Measurements from ENCODE around the gene SIRT3.
"Not testable (repeated sequence)": the region's sequence is repeated elsewhere in the genome, so short reads cannot be mapped to it uniquely, and the experiment has no call there.

Gene SIRT3

DNA sequence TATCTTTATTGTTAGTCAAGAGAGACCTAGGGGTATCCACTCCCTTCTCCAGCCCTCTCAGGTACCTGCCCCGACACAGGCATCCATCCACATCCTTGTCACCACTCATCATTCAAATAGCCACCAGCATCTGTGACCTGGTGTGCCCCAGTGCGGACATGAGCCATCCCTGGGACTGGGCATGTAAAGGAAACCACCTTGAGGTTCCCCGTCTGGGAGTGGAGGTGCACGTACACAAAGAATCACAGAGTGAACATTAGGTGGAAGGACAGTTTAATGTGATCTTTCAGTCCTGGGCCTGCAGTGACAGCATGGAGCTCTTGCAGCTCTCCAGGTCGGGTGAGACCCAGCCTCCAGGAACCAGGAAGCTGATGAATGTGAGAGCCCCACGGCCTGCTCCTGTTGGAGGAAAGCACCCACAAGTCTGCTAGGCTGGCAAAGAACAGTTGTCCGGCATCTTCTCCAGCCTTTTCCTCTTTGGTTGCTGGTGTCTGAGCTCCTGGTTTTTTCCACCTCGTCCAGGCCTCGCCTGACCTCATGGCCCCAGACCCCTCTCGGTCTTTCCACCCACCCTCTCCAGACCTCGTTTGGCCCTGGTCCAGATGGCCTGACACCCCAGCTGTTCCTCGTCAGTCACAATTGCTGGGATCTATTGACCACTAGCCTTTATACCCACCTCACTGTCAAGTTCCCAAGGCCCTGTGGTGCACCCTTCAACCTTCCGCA lies 17.2 kb upstream of the SIRT3 start:
- H3K9me3 ChIP-seq (ENCODE audit: control insufficient read depth, insufficient read depth, low read length), result no peaks in the 10 kb centered on the region
- no peaks in the 10 kb centered on the region for H3K4me1 ChIP-seq (ENCODE audit: control insufficient read depth, insufficient read depth, low read length)
- H3K27ac ChIP-seq (ENCODE audit: low read depth, low read length), result no peak overlapping the region
- H3K9ac ChIP-seq (ENCODE audit: low read depth, low read length), result no peak overlapping the region
- no peak overlapping the region for H3K4me3 ChIP-seq (ENCODE audit: low read depth, low read length)
- peaks cover 52% of the 10 kb centered on the region for H3K36me3 ChIP-seq (ENCODE audit: control insufficient read depth, insufficient read depth, low read length)
- H3K27me3 ChIP-seq (ENCODE audit: control insufficient read depth, insufficient read depth, low read length), result no peaks in the 10 kb centered on the region

DNA sequence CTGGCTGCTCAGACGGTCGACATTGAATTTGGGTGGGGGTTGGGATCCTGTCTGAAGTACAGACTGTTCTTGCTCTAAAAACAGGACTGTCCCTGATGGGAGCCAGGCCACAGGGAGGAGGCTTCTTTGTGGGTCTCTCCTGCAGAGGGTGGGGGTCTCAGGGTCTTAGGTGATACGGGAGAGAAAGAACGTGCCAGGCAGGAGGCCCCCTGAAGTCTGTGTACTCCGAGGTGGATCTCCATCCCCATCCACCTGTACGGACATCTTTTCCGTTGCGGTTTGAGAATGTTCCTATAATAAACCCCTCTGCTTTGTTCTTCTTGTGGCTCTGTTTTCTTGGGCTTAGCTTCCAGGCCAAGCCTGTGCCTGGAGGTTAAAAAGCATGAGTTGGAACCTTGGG lies 16.5 kb upstream of the SIRT3 start:
- H3K27me3 ChIP-seq (ENCODE audit: control insufficient read depth, insufficient read depth, low read length), result no peaks in the 10 kb centered on the region
- H3K9ac ChIP-seq (ENCODE audit: low read depth, low read length), result no peak overlapping the region
- no peaks in the 10 kb centered on the region for H3K4me1 ChIP-seq (ENCODE audit: control insufficient read depth, insufficient read depth, low read length)
- no peak overlapping the region for H3K27ac ChIP-seq (ENCODE audit: low read depth, low read length)
- H3K4me3 ChIP-seq (ENCODE audit: low read depth, low read length), result no peak overlapping the region
- H3K36me3 ChIP-seq (ENCODE audit: control insufficient read depth, insufficient read depth, low read length), result peaks cover 58% of the 10 kb centered on the region
- H3K9me3 ChIP-seq (ENCODE audit: control insufficient read depth, insufficient read depth, low read length), result no peaks in the 10 kb centered on the region

DNA sequence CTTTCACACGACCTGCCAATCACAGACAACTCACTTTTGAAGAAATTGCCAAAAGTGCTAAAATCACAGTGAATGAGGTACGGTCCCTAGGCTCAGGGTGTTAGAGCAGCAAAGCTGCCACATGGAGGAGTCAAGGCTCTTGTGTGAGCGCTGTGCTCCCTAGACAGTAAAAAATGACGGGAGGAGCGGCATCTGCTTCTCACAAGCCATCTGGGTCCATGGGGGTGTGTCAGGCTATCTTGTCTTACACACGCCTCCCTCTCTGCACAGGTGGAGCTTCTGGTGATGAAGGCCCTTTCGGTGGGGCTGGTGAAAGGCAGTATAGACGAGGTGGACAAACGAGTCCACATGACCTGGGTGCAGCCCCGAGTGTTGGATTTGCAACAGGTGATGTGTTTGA lies 15.4 kb upstream of the SIRT3 start:
- Histone ChIP-seq H3K27me3 (ENCODE audit: control insufficient read depth, insufficient read depth, low read length) (no peaks in the 10 kb centered on the region), H3K9me3 (ENCODE audit: control insufficient read depth, insufficient read depth, low read length) (no peaks in the 10 kb centered on the region), H3K9ac (ENCODE audit: low read depth, low read length) (no peak overlapping the region), H3K36me3 (ENCODE audit: control insufficient read depth, insufficient read depth, low read length) (peaks cover 68% of the 10 kb centered on the region), H3K27ac (ENCODE audit: low read depth, low read length) (no peak overlapping the region), H3K4me1 (ENCODE audit: control insufficient read depth, insufficient read depth, low read length) (no peaks in the 10 kb centered on the region), H3K4me3 (ENCODE audit: low read depth, low read length) (no peak overlapping the region)

DNA sequence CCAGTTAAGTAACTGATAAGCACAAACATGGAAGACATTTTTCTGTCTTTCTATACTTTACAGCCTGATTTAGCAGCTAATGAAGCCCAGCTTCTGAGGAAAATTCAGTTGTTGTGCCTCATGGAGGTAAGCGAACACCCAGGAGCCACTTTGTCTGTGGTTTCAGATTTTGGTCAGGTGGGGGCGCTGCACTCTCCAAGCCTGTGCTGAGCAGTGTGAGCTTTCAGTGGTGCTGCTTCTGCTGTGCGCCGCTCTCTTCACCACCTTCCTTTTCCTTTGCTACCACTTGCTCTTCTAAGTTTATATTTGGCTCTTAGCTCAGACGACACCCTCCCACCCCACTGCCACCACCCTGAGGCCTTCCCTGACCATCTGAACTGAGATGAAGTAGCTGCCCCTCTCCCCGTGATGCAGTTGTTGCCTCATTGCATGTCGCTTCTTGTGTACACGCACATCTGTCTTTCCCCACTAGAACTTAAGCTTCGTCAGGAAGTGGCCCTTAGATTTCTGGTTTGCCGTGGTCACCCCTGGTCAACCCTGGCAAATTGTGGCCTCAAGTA lies 14.7 kb upstream of the SIRT3 start:
- Histone ChIP-seq H3K27me3 (ENCODE audit: control insufficient read depth, insufficient read depth, low read length) (no peaks in the 10 kb centered on the region), H3K27ac (ENCODE audit: low read depth, low read length) (peak overlapping the region; percentile 32), H3K36me3 (ENCODE audit: control insufficient read depth, insufficient read depth, low read length) (peaks cover 74% of the 10 kb centered on the region)

DNA sequence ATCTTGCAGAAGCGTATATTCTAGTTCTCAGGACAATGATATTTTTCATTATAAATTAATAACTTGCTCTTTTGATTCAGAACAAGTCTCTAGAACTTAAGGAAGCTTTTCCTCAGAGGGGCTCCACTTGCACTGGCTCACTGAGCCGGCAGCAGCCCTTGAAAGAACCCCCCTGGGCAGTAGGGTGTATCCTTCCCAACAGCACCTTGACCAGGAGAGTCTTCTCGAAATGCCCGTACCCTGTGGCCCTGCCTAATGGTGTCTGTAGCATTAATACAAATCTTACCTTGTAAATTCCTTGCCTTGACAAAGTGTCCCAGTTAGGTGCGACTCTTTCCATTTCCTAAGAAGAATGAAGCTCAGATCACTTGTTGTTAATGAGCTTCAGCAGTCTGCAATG lies 14.1 kb upstream of the SIRT3 start:
- H3K27me3 ChIP-seq (ENCODE audit: control insufficient read depth, insufficient read depth, low read length), result no peaks in the 10 kb centered on the region
- H3K27ac ChIP-seq (ENCODE audit: low read depth, low read length), result peak overlapping the region; percentile 32
- H3K4me3 ChIP-seq (ENCODE audit: low read depth, low read length), result no peak overlapping the region
- no peak overlapping the region for H3K9ac ChIP-seq (ENCODE audit: low read depth, low read length)
- peaks cover 80% of the 10 kb centered on the region for H3K36me3 ChIP-seq (ENCODE audit: control insufficient read depth, insufficient read depth, low read length)
- H3K4me1 ChIP-seq (ENCODE audit: control insufficient read depth, insufficient read depth, low read length), result no peaks in the 10 kb centered on the region
- no peaks in the 10 kb centered on the region for H3K9me3 ChIP-seq (ENCODE audit: control insufficient read depth, insufficient read depth, low read length)

More for the DNA sequence above, 14.7 kb upstream of the SIRT3 start:
- Histone ChIP-seq H3K4me1 (ENCODE audit: control insufficient read depth, insufficient read depth, low read length) (no peaks in the 10 kb centered on the region), H3K9ac (ENCODE audit: low read depth, low read length) (no peak overlapping the region), H3K4me3 (ENCODE audit: low read depth, low read length) (no peak overlapping the region), H3K9me3 (ENCODE audit: control insufficient read depth, insufficient read depth, low read length) (no peaks in the 10 kb centered on the region)

DNA sequence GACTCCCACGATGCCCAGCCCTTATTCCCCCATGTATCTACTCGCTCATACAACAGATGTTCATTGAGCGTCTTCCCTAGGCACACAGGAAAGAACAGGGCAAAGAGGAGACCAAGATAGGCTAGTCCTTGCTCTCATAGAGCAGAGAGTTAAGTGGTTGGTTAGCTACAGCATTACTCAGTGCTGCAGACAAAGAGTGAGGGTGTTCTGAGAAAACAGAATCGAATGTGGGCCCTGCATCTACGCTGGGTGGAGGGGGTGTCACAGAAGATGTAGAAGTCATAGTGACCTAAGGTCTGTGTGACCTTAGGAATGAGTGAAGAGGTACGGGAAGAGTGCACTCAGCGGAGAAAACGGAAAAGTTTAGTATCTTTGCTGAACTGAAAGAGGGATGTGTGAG lies 12.9 kb upstream of the SIRT3 start:
- Histone ChIP-seq H3K9ac (ENCODE audit: low read depth, low read length) (no peak overlapping the region), H3K4me3 (ENCODE audit: low read depth, low read length) (no peak overlapping the region), H3K9me3 (ENCODE audit: control insufficient read depth, insufficient read depth, low read length) (no peaks in the 10 kb centered on the region), H3K27me3 (ENCODE audit: control insufficient read depth, insufficient read depth, low read length) (no peaks in the 10 kb centered on the region), H3K4me1 (ENCODE audit: control insufficient read depth, insufficient read depth, low read length) (no peaks in the 10 kb centered on the region), H3K36me3 (ENCODE audit: control insufficient read depth, insufficient read depth, low read length) (peaks cover 91% of the 10 kb centered on the region), H3K27ac (ENCODE audit: low read depth, low read length) (no peak overlapping the region)

DNA sequence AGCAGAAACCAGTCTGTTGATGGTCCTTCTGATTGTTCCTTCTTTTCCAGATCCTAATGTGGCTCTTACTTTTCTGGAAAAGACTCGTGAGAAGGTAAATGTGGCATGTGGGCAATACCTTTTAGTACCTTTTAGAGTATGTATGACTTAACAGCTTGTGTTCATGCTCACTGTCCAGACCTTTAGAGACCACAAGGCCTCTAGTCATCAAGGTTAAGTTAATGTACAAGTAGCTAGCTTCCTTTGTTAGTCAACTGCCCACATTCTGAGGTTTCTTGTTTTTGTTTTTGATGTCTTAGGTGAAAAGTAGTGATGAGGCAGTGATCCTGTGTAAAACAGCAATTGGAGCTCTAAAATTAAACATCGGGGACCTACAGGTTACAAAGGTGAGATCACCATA lies 8.2 kb upstream of the SIRT3 start:
- no peak overlapping the region for H3K27ac ChIP-seq (ENCODE audit: low read depth, low read length)
- no peak overlapping the region for H3K9ac ChIP-seq (ENCODE audit: low read depth, low read length)
- H3K9me3 ChIP-seq (ENCODE audit: control insufficient read depth, insufficient read depth, low read length), result no peaks in the 10 kb centered on the region
- H3K4me1 ChIP-seq (ENCODE audit: control insufficient read depth, insufficient read depth, low read length), result no peaks in the 10 kb centered on the region
- H3K4me3 ChIP-seq (ENCODE audit: low read depth, low read length), result no peak overlapping the region
- peaks cover 91% of the 10 kb centered on the region for H3K36me3 ChIP-seq (ENCODE audit: control insufficient read depth, insufficient read depth, low read length)
- H3K27me3 ChIP-seq (ENCODE audit: control insufficient read depth, insufficient read depth, low read length), result no peaks in the 10 kb centered on the region

DNA sequence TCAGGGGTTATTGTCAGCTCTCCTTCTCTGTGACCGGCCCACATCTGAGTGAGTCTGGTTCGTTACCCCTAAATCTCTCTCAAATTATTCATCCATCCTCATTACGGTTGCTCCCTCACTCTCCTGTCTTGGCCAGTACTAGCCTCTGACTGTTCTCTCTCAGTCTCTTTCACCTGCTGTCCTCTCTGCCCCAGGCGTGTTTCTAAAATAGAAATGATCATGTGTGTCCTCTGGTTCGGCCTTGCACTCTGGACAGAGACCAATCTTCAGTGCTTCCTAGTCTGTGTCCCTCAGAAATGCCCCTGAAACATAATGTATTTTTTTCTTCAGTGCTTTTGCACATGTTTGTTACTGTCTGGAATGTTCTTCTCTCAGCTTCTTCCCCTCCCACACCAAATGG lies 5.5 kb upstream of the SIRT3 start:
- H3K27ac ChIP-seq (ENCODE audit: low read depth, low read length), result no peak overlapping the region
- peaks cover 8% of the 10 kb centered on the region for H3K4me1 ChIP-seq (ENCODE audit: control insufficient read depth, insufficient read depth, low read length)
- no peaks in the 10 kb centered on the region for H3K27me3 ChIP-seq (ENCODE audit: control insufficient read depth, insufficient read depth, low read length)
- no peak overlapping the region for H3K9ac ChIP-seq (ENCODE audit: low read depth, low read length)
- H3K9me3 ChIP-seq (ENCODE audit: control insufficient read depth, insufficient read depth, low read length), result no peaks in the 10 kb centered on the region
- no peak overlapping the region for H3K4me3 ChIP-seq (ENCODE audit: low read depth, low read length)
- peaks cover 71% of the 10 kb centered on the region for H3K36me3 ChIP-seq (ENCODE audit: control insufficient read depth, insufficient read depth, low read length)

DNA sequence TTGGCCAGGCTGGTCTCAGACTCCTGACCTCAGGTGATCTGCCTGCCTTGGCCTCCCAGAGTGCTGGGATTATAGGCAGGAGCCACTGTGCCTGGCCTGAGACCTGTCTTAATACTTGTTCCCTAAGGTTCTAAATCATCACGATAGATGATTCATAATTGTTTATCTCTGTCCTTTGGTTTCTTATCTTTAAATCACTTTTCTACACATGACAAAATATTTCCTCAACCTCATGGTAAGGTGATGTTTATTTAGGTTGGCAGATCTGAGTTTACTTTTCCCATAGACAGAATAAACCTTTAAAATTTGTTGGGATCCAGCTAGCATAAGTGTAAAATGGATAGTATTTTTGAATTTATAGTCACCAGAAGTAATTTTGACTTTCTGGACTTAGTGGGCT lies 4.2 kb upstream of the SIRT3 start:
- H3K27ac ChIP-seq (ENCODE audit: low read depth, low read length), result no peak overlapping the region
- H3K4me3 ChIP-seq (ENCODE audit: low read depth, low read length), result no peak overlapping the region
- peaks cover 8% of the 10 kb centered on the region for H3K4me1 ChIP-seq (ENCODE audit: control insufficient read depth, insufficient read depth, low read length)
- peaks cover 59% of the 10 kb centered on the region for H3K36me3 ChIP-seq (ENCODE audit: control insufficient read depth, insufficient read depth, low read length)
- no peaks in the 10 kb centered on the region for H3K27me3 ChIP-seq (ENCODE audit: control insufficient read depth, insufficient read depth, low read length)
- H3K9me3 ChIP-seq (ENCODE audit: control insufficient read depth, insufficient read depth, low read length), result no peaks in the 10 kb centered on the region
- no peak overlapping the region for H3K9ac ChIP-seq (ENCODE audit: low read depth, low read length)

DNA sequence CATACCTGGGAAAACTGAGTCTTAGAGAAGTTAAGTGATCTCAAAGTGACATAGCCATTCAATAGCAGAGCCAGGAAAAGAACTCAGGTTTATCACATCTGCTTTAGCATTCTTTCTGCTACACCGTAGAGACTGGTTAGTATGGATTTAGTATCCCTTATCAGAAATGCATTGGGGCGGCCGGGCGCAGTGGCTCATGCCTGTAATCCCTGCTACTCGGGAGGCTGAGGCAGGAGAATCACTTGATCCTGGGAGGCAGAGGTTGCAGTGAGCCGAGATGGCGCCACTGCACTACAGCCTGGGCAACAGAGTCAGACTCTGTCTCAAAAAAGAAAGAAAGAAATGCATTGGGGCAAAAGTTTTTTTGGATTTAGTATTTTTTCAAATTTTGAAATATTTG lies 2.2 kb upstream of the SIRT3 start:
- H3K4me3 ChIP-seq (ENCODE audit: low read depth, low read length), result peak overlapping the region; percentile 96; the same call in 1 of the 2 replicates
- H3K36me3 ChIP-seq (ENCODE audit: control insufficient read depth, insufficient read depth, low read length), result peaks cover 40% of the 10 kb centered on the region
- H3K4me1 ChIP-seq (ENCODE audit: control insufficient read depth, insufficient read depth, low read length); H3K9ac ChIP-seq (ENCODE audit: low read depth, low read length); H3K27ac ChIP-seq (ENCODE audit: low read depth, low read length); H3K9me3 ChIP-seq (ENCODE audit: control insufficient read depth, insufficient read depth, low read length); H3K27me3 ChIP-seq (ENCODE audit: control insufficient read depth, insufficient read depth, low read length): not testable (repeated sequence)

DNA sequence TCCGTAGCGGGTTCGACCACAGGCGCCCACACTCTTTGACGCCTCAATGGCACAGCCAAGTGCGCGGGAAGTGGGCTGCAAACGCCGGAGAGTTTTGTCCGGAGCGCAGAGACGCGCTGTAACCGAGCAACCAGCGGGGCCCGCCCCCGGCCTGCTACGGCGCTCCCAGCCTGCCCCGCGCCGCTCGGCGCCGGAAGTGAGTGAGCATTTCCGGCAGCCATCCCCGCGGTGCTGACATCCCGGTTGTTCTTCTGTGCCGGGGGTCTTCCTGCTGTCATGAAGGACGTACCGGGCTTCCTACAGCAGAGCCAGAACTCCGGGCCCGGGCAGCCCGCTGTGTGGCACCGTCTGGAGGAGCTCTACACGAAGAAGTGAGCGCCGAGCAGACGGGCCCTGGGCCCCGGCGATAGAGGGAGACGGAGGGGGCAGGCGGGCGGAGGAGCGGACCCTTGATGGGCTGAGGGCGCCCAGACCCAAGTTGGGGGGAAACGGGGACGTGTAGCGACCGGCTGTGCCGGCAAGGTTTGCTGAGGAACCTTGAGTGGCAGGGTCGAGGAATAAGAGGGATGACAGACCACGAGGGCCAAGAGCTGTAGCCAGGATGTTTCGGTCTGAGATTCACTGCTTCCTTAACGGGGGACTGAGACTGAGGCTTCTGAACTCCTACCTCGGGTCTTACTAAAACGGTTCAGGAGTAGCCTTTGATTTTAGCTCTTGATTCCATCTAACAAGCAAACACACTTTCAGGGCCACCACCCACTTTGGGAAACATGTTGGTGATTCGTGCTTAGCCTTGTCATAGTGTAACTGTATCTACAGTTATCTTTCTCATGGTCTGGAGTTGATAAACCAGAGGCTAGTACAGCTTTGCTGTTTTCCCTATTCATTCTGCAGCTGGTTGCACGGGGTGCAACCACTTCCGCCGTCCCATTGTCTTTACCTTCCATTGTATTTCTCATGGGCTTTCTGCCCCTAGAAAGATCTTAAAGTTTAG lies 929 bp upstream of the SIRT3 start, which contains the start of gene PSMD13:
PSMD13 (plus strand) TSS at position 203 of the 994 bp plus-strand sequence; CDS start at position 277, 74 bp downstream.
- peak within 1 kb of the TSS; percentile 96 for H3K4me3 ChIP-seq (ENCODE audit: low read depth, low read length)
- H3K27ac ChIP-seq (ENCODE audit: low read depth, low read length), result peak within 1 kb of the TSS; percentile 97
- no peaks in the 10 kb centered on the region for H3K27me3 ChIP-seq (ENCODE audit: control insufficient read depth, insufficient read depth, low read length)

More for the DNA sequence above, 929 bp upstream of the SIRT3 start, which contains the start of gene PSMD13:
- H3K36me3 ChIP-seq (ENCODE audit: control insufficient read depth, insufficient read depth, low read length), result peaks cover 29% of the 10 kb centered on the region
- no peaks in the 10 kb centered on the region for H3K9me3 ChIP-seq (ENCODE audit: control insufficient read depth, insufficient read depth, low read length)
- H3K9ac ChIP-seq (ENCODE audit: low read depth, low read length), result peak within 1 kb of the TSS; percentile 83
- H3K4me1 ChIP-seq (ENCODE audit: control insufficient read depth, insufficient read depth, low read length), result peaks cover 8% of the 10 kb centered on the region

All from HUES48 (cell line).